ENCODE data around the gene PSEN1.

Gene PSEN1

DNA sequence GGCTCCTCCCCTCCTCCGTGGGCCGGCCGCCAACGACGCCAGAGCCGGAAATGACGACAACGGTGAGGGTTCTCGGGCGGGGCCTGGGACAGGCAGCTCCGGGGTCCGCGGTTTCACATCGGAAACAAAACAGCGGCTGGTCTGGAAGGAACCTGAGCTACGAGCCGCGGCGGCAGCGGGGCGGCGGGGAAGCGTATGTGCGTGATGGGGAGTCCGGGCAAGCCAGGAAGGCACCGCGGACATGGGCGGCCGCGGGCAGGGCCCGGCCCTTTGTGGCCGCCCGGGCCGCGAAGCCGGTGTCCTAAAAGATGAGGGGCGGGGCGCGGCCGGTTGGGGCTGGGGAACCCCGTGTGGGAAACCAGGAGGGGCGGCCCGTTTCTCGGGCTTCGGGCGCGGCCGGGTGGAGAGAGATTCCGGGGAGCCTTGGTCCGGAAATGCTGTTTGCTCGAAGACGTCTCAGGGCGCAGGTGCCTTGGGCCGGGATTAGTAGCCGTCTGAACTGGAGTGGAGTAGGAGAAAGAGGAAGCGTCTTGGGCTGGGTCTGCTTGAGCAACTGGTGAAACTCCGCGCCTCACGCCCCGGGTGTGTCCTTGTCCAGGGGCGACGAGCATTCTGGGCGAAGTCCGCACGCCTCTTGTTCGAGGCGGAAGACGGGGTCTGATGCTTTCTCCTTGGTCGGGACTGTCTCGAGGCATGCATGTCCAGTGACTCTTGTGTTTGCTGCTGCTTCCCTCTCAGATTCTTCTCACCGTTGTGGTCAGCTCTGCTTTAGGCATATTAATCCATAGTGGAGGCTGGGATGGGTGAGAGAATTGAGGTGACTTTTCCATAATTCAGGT, at the start of gene PSEN1:
PSEN1 (plus strand) TSS at position 121 of the 839 bp plus-strand sequence. CDS start 11,513 bp downstream, outside the sequence.
- DNase-seq, result peak; percentile 95 to 97 (median 97)

DNA sequence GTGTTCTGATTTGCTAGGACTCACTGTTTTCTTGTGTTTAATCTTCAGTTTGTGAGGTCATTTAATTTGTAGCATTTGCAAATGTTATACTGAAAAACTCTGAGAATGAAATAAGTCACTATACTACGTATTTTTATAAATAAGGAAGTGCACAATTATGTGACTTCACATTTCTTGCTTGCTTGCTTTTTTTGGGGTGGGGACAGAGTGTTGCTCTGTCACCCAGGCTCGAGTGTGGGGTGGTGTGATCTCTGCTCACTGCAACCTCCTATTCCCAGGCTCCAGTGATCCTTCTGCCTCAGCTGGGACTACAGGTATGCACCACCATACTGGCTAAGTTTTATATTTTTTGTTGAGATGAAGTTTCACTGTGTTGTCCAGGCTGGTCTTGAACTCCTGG, 45.3 kb upstream of the PSEN1 start:
- no peak for DNase-seq

DNA sequence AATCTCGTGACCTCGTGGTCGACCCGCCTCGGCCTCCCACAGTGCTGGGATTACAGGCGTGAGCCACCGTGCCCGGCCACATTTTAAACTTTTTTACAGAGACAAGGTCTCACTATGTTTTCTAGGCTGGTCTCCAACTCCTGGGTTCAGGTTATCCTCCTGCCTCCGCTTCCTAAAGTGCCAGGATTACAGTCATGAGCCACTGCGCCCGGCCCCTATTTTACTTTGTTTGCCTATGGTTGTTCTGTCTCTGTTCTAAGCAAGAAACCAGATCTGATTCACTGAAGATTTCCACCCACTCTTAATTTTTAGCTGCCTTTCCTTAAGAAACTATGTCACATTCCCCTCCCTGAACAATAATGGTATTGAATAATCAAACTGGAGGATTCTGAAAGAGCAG, 38.9 kb upstream of the PSEN1 start:
- no peak for DNase-seq

DNA sequence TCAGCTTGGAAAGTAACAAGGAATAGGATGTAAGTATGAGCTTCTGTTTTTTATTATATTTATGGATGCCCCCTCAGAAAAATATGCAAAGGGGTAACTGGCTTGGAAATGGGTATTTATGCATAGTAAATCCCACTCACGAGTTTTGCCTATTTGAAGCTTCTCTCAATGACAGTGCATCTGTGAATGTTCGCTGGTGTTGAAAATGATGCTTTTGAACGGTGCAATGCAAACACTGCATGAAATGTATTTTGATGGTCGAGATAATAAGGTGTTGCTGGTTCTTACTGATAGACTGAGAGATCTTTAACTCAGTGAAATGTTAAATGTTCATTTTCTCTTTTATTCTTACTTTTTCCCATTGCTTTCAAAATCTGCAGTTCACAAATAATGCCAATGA, 36.0 kb upstream of the PSEN1 start:
- no peak for DNase-seq

DNA sequence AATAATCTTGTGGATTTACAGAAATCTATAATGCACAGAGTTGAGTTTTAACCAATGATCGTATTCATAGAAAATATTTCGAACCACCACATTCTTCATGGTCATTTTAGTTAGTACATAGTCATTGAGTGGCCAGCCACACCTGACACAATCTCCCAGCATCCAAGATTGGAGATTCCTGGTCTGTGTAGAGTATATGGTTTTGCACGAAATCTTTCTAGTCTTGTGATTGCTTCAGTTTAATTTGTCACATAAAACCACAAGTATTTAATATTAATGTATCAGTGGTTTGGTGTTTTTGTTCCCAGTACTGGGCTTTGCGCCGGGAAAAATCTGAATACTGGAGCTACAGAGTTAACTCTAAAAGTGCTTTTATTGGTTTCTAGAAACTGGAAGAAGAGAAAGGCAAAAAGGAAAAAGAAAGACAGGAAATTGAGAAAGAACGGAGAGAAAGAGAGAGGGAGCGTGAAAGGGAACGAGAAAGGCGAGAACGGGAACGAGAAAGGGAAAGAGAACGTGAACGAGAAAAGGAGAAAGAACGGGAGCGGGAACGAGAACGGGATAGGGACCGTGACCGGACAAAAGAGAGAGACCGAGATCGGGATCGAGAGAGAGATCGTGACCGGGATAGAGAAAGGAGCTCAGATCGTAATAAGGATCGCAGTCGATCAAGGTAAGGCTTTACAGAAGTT, 33.4 kb upstream of the PSEN1 start:
- DNase-seq, result no peak

DNA sequence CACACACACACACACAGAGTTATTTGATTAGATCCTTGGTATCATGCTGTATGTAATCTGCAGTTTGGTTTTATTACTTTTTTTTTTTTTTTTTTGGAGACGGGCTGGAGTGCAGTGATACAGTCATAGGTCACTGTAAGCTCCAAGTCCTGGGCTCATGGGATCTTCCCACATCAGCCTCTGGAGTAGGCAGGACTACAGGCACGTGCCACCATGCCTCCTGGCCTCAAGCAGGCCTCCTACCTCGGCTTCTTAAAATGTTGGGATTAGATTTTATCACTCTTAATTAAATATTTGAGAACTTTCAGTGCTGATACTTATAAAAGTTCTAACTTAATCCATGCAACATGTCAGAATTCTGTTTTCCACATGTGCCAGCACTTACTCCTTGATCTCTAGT, 31.3 kb upstream of the PSEN1 start:
- no peak for DNase-seq

DNA sequence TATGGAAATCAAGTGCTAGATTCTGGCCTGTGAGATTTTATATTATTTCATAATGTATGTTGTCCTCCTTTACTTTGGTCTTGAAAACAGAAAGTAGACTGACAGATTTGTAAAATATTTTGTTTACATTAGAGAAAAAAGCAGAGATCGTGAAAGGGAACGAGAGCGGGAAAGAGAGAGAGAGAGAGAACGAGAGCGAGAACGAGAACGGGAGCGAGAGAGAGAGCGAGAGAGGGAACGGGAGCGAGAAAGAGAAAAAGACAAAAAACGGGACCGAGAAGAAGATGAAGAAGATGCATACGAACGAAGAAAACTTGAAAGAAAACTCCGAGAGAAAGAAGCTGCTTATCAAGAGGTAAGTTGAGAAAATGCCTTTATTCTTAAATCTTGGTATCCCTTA, 30.6 kb upstream of the PSEN1 start:
- DNase-seq, result no peak

DNA sequence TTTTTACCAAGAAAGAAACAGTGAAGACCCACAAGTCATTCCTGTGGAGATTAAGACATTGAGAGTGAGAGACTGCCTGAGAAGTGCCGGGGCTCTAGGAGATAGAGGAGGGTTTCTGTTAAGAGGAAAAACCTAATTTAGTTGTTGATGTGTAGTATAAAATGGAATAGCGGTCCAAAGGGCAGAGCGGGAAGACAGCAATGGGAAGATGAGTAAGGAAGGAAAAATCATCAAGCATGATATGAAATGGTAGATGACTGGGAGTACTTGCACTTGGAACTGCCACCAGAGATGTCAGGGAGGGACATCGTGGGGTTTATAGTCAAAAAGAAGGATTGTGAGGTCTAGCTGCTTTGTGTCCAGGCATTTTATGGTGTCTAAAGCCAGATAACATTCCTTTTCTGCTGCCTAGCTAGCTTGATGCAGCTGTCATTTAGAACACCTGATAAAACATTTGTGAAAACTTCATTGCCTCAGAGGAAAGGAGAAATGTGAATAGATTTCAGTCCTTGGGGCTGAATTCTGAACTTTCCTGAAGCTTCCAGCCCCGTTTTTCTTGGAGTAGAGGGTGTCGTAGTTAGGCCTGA, 20.1 kb upstream of the PSEN1 start:
- DNase-seq, result no peak

DNA sequence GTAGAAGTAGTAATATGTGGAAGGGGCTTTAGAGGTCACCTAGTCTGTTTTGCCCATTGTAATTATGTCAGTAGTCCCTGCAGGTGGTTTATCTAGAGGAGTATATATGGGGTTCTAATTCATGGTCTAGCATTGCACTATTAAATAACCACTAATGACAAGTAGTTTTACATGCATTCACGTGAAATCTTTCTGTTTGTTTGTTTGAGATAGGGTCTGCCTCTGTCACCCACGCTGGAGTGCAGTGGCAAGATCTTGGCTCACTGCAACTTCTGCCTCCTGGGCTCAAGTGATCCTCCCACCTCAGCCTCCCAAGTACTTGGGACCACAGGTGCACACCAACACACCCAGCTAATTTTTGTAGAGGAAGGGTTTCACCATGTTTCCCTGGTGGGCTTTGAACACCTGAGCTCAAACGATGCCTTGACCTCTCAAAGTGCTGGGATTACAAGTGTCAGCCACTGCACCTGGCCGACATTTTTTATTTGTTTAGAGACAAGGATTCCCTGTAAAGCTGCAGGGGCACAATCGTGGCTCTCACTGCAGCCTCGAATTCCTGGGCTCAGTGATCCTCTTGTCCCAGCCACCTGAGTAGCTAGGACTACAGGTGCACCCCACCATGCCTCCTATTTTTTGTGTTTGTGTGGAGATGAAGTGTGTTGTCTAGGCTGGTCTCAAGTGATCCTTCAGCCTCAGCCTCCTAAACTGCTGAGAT, 12.0 kb upstream of the PSEN1 start:
- peak in 2 of 3 experiments; percentile 27 to 34 for DNase-seq

DNA sequence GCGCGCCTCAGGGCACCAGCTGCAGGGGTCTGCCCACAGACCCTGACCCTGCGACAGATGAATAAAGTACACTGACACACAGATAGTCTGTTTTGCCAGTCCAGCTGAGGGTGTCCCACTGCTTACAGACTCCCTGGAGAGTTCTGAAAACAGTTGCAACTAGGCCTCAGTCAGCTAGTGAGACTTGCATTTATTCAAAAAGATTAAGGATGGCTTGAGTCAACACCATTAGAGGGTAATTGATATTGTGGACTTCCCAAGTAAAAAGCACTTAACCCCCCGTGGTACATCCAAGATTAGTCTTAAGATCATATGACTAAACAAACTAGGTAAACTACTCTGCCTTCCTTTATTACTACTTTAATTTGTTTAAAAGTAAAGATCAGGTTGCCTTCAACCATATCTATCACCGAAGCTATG, 11.1 kb upstream of the PSEN1 start:
- DNase-seq, result peak; percentile 25 to 88 (median 82)

DNA sequence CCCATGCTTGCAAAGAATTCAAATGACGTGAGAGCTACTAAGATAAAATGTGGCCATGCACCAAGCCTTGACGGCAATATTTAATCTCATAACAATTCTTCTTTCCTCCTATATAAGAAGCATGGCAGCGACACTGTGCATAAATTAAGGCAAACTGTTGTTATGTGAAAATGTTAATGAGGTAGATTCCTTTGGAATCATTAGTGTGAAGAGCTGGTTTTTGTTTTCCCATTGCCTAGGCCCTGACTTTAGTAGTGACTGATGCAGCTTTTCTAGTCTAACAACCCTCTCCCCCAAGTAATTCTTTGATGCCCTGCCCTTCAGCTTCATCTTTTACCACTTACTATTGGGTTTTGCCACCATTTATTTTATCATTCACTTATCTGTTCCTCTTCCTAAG, 10.6 kb upstream of the PSEN1 start:
- no peak for DNase-seq

DNA sequence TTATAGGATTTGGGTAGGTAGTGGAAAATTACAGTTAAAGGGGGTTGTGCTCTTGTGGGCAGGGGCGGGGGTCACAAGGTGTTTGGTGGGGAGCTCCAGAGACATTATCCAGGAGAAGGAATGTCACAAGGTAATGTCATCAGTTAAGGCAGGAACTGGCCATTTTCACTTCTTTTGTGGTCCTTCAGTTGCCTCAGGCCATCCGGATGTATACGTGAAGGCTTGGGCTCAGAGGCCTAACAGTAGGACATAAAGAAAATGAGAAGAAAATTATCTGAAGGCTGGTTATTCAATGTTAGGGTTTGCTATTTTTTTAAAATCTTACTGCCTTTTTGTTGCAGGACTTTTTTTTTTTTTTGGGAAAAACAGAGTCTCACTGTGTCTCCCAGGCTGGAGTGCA, 2.5 kb upstream of the PSEN1 start:
- DNase-seq, result no peak

DNA sequence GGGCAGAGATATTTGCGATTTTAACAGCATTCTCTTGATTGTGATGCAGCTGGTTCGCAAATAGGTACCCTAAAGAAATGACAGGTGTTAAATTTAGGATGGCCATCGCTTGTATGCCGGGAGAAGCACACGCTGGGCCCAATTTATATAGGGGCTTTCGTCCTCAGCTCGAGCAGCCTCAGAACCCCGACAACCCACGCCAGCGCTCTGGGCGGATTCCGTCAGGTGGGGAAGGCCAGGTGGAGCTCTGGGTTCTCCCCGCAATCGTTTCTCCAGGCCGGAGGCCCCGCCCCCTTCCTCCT, 271 bp upstream of the PSEN1 start:
- DNase-seq, result no peak

DNA sequence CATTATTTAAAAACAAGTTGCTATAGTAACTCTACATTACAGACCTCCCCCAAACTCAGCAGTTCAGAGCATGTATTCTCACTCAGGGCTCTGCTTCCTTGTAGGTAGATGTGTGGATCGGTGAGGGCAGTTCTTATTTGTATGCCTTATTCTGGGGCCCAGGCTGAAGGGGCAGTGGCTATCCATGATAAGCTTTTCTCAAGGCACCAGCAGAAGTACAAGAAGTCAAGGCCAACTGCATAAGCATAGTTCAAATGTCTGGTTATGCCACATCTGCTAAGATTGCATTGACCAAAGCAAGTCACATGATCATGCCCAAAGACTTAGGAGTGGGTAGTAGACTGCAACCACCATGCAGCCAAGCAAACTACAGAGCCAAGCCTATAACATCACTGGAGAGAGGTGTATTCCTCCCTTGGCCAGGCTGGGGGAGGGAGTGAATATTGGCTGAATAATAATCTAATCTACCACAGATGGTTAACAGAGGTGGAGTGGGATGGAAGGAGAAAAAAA, 4.6 kb downstream of the PSEN1 start:
- no peak for DNase-seq

DNA sequence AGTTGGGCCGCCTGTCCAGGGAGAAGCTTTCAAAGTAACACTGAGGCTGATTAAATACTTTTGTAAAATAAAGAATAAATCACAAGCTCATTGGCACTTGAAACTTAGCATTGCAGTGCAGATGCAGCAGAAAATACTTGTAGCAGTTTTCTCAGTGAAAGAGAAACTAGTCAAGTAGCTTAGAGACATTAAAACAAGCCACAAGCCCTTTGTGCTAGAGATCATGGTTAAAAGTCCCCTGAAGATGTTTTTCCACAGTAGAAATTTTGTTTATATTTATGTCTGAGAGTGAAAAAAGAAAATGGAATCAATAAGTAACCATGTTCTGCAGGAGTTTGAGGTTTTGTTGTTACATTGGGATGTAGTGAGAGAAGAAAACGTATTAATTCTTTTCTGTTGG, 5.9 kb downstream of the PSEN1 start:
- DNase-seq, result no peak

DNA sequence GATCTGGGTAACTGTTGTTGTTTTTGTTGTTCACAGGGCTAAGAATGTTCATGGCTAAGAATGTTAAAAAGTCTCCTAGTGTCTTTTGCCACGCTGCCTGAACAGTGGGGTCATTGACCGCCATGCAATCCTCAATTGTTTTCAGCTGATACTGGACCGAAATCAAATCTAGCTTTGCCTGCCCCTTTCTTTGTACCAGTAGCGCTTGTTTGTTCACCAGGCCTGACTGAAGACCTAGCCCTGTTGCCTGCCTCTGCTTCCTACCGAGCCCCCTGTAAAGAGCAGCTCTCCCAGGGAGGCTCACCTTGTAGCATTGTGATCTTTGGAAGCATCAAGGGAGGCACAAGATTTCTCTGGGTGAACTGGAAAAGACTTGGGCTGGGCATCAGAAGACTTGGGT, 6.7 kb downstream of the PSEN1 start:
- DNase-seq, result no peak

DNA sequence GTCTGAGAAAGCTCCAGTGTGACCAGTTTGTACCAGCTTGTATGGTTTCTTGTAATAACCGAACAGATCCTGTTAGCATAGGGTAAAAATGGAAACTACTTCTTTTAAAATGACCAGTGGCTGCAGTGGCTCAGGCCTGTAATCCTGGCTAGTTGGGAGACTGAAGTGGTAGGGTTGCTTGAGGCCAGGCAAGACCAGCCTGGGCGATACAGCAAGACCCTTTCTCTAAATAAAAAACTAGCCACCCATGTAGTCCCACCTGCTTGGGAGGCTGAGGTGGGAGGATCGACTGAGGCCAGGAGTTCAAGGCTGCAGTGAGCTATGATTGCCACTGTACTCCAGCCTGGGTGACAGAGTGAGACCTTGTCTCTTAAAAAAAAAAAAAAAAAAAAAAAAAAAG, 7.3 kb downstream of the PSEN1 start:
- DNase-seq, result no peak

DNA sequence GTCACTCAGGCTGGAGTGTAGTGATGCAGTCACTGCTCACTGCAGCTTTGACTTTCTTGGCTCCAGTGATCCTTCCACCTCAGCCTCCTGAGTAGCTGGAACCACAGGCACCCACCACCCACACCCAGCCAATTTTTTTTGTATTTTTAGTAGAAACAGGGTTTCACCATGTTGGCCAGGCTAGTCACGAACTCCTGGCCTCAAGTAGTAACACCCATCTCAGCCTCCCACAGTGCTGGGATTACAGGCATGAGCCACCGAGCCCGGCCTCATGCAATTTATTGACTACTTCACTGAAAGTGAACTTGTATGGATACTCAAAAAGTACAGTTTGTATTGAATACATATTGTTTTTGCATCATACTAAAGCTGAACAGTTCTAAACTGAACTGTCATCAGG, 9.1 kb downstream of the PSEN1 start:
- no peak for DNase-seq

DNA sequence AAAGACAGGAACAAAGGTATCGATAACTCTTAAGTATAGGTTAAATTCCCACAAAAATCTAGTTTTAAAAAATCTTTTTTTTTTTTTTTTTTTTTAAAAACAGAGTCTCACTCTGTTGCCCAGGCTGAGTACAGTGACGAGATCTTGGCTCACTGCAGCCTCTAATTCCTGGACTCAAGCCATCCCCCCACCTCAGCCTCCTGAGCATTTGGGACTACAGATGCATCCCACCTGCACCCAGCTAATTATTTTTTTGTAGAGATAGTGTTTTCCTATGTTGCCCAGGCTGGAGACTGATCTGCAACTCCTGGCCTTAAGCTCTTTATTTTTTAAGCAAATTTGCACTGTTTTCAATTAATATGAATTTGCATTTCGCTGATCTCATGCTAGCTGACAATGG, 9.8 kb downstream of the PSEN1 start:
- no peak for DNase-seq

DNA sequence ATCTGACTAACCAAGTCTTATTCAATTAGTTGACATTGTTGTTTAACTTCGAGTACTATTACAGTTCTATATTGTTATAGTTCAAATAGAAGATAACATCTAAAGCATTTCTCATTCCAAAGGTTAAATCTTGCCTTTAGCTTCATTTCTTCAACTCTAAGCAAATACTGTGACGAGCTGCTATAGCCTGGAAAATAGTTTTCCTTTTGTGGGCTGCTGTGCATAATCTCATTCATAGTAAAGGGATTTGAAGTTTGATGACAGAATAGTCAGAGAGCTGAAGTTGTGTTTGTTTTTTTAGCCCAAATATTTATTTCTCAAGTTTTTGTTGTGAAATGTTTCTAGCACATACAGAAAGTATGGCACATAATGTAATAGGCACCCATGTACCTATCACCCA, 13.4 kb downstream of the PSEN1 start:
- no peak for DNase-seq

DNA sequence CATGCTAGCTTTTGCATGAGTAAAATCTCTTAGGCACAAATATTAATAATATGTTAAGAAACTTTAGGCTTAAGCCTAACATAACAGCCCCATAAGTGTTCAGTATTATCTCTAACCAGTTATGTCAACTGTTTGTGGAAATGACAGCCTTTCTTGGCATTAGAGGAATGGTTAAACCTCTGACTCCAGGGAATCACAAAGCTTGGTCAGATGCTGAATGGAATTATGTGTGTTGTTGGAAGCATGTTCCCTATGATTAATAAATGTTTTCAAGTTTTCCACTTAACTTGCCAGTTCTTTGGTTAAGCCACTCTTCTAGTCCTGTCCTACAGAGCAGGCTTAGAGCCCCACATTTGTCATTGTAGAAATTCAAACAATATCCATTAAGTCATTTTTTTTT, 17.0 kb downstream of the PSEN1 start:
- no peak for DNase-seq

DNA sequence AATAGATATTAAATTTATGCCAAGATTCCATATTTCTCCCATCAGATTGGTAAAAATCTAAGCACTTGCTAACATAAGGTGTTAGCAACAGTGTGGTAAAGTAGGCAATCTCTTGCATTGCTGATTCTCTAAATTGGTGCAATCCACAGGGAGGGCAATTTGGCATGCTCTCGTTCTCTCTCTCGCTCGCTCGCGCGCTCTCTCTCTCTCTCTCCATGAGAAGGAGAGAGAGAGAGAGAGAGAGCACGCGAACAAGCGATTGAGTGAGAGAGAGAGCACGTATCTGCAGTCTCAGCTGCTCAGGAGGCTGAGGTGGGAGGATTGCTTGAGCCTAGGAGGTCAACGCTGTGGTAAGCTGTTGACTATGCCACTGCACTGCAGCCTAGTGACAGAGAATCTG, 25.9 kb downstream of the PSEN1 start:
- no peak for DNase-seq

DNA sequence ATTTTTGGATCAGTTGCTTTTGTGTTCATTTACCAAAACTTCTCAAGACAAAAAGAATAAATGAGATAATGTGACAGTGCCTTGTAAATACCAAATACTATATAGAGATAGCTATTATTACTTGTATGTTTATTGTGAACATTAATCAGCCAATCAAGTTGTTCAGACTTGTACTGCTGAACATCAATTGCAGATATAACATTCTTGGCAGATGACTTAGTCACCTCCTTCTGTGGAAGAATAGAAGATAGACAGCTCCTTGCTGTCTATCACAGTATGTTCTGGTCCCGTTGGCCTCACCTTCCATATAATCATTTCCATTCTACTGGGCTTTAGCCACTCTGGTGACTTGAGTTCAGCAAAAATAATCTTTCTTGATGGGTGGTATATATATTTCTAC, 30.1 kb downstream of the PSEN1 start:
- DNase-seq, result no peak

DNA sequence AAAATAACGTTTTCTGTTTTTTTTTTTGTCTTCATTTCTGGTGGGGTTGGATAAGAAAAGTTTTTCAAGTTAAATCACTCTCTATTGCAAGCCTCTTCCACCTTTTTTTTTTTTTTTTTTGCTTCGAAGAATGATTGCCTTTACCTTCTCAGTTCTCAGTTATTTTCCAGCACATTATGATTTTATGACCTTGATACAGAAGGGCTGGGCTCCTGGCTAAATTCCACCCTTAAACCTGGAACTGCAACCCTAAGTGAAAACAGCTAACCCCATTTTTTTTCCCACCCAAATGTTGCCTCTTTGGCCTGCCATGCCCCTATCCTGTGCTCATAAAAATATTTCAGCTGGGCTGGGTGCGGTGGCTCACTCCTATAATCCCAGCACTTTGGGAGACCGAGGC, 31.4 kb downstream of the PSEN1 start:
- no peak for DNase-seq
